HG03432 (cell line): ENCODE measurements around the gene AKAP8L.

ENCODE experiments used
- ATAC-seq: cut with Tn5 transposase; IDR thresholded peaks from one replicate; pipeline ENCODE4 v1.9.1; 2021; ENCODE audit warnings: mild to moderate bottlenecking, moderate library complexity; ENCODE audit not compliant: unreplicated experiment

The AKAP8L gene

DNA sequence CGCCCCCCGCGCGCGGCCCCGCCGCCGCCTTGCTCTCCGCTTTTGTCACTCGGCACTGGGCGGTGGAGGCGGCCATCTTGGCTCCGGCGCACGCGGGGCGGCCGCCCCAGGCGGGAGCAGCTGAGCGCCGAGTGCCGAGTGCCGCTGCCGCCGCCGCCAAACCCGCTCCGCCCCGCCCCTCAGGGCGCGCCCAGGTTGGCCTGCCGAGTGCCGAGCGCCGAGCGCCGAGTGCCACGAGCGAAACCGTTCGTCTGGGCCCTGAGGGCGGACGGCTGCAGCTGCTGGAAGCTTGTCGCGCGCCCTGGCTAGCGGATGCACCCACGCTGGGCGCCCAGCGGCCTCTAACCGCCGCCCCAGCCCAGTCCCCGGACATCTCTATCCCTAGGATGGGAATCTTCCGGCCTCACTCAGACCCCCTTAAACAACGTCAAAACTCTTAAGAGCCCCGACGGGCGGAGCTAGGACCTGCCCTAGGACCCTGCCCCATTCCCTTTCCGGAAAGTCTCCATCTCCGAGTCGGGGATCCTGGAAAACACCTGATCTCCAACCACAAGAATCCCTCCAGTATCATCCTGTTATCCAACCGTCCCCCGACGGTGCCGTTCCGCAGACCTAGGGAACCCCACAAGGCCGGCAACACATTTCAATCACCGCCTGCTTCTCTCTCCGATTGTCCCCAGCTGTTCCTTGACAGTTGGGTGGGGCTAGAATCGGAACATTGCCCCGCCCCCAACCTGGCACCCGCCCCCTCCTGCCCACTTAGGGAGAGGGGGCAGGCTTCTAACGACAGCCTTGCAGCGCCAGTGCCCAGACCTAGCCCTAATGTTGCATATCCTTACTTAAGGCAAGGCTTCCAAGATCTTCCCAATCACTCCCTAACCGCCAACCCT lies 14.1 kb upstream of the AKAP8L start:
- peak; percentile 81 for ATAC-seq

DNA sequence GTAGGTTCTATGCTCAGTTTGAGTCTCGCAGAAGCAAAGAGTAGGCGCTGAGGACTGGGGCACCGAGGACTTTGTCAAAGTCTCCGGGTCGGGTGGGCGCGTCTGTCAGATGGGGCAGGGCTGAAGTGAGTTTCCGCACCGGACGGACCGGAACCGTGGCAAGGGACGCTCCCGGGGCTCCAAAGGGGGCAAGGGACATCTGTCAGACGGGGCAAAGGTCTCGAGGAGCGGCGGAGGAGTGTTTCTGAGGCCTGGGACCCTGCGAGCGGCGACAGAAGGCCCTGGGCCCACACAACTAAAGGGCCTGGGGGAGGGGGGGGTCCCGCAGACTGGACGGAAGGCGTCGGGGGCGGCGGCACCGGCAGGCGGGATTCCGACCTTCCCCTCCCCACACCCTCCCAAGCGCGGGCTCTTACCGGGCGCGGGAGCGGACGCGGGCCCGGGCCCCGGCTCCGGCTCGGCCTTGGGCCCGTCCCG lies 13.3 kb upstream of the AKAP8L start:
- no peak for ATAC-seq

DNA sequence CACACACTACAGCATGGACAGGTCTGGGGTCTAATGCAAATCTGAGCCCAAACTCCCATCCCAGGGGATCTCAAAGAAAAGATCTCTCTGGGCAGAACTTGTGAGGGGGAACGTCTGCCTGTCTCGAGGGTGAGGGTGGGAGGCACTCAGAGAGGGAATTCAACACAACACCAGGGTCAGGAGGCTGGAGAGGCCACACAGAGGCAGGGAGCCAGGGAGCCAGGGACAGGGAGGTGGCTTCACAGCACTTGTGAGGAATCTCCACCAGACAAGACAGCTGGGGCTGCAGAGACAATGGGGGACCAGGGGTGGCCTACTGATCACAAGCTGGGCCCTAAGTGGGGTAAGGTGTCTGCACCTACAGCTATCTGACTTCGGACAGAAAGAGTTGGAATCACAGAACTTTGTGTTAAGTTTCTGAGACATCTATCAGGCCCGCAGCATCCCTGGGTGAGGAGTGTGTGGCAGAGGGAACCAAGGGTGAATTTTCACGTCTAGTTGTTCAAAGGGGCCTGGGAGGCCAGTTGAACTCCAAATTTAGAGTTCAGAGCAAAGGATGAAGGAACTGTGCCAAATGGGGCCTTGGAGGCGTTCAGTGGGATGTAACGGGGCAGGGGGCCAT lies 12.7 kb upstream of the AKAP8L start:
- no peak for ATAC-seq

DNA sequence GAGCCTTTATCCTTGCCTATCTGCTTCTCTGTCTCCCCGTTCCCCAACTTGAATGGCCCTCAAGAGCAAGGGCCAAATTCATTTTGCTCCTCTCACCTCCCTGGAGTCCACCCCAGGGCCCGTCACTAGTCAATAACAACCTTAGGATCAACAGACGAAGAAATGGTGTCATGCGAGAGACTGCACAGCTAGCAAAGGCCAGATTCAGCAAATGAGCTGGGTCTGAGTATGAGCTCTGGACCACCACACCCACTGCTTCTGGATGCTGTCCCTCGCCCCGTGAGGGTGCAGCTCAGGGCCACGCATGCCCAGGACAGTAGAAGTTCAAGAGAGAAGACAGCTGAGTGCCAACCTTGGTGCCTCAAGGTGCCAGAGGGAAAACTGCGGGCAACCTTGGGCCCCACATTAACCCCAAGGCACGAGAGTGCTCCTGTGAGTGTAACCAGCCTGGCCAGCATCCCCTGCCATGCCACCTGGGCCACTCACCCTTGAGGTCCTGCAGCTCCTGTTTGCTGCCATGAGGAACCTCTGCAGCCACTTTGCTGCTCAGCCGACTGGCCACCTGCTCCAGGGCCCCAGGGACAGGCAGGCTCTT lies 11.8 kb upstream of the AKAP8L start:
- no peak for ATAC-seq

DNA sequence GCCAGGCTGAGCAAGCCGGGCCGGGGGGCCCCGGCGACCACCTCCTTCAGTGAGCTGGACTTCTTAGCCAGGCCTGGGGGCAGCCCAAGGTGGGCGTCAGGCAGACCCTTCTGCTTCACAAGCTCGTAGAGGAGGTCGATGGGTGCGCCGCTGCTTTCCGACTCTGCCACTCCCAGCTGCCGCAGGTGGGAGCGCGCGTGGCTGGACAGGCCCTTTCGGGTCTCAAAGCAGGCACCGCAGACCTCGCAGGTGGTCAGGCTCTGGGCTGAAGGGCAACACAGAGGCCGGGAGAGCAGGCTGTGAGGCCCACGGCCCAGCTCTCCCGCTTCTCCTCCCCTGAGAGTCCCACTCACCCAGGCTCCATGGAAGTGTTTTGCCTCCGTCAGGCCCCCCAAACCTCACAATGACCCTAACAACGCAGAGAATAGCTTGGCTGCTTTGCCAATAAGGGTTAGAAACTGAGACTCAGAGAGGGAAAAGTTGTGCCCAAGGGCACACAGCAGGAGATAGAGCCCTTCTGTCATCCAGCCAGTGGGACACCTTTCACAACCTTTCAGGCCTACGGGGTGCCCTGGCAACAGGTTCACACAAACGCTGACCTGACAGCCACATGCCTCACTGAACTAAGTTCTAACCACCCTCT lies 11.2 kb upstream of the AKAP8L start:
- no peak for ATAC-seq

DNA sequence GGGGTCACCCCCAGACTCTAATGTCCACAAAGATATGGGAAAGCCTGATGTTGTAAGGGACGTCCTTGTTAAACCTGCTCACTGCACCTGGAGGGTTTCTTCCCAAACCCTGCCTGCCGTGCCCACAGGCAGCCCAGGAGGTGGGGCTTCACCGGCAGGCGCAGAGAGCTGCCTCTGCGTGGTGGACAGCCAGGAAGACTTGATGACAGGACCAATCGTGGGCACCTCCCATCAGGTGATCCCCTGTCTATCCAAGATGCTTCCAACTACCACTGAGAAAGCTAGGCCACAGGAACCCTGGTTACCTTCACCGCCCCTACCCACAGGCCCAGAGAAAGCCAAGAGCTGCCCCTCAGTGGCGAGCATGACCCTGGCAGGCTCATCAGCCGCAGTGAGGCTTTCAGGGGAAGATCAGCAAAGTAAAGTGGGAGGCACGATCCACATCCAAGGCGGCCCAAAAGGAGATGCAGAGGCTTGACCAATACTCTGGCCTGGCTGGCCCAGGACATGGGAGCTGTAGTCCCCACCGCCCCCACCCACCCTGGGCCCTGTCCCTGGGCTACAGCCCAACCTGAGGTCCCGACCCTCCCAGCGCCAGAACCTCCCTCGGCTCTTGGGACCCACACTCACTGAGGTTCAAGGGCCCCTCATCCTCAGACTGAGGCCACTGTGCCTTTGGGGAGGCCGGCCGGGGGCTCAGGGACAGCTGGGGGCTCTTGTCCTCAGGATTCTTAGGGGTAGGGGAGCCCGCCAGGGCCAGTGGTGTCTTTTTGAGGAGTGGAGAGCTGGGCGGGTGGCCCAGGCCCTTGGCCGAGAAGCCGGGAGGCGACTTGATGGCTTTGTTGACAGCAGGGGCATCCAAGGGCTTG lies 10.4 kb upstream of the AKAP8L start:
- ATAC-seq, result no peak

DNA sequence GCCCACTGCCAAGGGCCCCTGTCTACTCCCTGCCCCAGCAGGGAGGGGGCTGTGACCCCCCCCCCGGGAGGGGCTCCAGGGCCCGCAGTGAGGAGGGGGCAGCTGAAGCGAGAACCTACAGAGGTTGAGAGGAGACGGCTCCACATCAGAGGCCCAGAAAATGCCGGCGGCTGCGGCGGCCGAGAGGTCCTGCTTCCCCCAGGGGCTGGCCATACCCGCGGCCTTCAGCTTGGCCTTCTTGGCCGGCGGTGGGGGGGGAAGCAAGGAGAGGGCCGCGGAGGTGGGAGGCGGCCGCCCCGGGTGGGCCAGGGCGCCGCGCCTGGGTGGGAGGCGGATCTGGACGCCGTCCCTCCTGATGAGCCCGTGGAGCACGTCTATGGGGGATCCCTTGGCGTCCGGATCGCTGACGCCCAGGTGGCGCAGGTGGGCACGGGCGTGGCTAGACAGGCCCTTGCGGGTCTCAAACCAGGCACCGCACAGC lies 9.2 kb upstream of the AKAP8L start:
- no peak for ATAC-seq

DNA sequence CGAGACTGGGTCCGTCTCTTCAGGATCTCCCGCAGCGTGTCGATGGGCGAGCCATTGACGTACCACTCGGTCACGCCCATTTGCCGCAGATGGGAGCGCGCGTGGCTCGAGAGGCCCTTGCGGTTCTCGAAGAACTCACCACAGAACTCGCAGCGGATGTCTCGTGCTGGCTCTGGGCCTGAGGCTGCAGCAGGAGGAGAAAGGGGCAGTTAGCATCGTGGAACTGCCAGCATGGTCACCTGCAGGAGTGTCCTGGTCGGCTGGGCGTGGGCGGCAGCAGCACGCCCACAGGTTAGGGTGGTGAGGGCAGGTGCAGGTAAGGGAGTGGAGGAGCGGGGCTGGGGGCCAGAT lies 8.5 kb upstream of the AKAP8L start:
- ATAC-seq, result no peak

DNA sequence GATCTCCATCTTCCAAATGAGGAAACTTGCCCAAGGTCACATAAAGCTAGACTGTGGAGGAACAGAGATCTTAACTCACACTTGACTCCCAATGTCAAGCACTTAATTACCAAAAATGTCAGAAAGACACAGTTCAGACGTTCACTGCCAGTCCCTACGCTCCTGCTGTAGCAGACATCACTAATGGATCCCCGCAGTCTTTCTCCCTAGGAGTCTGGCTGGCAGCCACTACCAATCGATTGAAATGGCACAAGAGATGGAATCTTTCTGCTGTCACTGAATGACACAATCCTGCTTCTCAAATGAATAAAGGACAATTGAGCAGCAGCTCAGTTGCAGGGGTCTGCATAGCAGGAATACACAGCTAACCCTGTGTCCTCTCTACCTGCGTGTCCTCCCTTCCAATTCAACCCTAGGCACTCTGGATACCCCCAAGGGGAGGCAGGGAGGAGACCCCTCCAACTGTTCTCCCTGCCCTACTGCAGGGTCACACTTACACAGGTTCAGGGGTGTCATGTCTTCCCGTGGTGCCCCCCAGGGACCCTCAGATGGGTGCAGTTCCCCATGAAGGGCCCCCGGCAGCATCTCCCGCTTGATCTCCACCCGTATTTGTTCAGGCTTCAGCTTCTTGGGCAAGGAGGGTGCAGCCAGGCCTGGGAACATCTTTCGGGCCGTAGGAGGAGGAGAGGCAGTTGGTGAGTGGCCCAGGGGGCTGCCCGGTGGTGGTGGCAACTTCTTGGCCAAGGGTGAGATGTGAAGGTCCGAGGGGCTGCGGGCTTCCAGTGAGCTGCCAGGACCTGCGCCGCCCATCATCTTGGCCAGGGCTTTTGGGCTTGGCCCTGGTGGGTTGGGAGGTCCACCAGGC lies 7.9 kb upstream of the AKAP8L start:
- ATAC-seq, result no peak

DNA sequence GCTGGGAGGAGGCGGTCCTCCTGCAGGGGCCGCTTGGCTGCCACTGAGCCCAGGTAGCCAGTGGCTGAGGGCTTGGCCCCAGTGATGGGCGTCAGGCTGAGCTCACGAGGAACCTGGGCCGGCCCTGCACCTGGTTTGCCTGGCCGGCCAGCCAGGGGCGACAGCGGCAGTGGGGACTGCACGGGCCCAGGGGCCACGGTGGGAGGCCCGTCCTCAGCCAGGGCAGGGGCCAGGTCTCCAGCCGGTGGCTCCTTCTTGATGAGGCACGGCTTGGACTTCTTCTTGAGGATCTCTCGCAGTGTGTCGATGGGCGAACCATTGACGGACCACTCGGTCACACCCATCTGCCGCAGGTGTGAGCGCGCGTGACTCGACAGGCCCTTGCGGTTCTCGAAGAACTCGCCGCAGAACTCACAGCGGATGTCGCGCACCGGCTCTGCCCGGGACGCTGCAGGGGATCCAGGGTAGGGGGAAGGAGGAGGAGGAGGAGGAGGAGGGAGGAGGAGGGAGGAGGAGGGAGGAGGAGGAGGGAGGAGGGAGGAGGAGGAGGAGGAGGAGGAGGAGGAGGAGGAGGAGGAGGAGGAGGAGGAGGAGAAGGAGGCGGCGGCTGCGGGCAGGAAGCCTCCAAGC lies 6.6 kb upstream of the AKAP8L start:
- no peak for ATAC-seq

DNA sequence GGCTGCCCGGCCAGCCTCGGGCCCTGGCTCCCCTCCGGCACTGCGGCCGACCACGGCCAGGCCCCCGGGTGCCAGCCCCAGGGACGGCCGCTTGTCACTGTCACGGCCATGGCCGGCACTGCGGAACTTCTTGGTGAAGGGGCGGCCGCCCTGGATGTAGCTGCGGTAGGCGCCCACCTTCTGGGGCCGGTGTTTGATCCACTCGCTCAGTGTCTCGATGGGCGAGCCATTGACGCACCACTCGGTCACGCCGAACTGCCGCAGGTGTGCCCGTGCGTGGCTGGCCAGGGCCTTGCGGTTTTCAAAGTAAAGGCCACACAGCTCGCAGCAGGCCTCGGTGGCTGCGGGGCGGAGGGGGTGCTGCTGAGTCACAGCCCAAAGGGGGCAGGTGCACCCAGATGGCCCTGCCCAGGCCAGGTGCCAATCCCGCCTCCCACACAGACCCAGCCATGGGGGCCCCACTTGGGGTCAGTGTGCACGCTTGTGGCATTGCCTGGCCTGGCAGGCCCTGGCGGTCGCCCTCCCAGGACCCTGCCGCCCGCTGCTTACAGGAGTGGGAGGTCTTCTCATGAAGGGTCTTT lies 6.0 kb upstream of the AKAP8L start:
- ATAC-seq, result no peak

DNA sequence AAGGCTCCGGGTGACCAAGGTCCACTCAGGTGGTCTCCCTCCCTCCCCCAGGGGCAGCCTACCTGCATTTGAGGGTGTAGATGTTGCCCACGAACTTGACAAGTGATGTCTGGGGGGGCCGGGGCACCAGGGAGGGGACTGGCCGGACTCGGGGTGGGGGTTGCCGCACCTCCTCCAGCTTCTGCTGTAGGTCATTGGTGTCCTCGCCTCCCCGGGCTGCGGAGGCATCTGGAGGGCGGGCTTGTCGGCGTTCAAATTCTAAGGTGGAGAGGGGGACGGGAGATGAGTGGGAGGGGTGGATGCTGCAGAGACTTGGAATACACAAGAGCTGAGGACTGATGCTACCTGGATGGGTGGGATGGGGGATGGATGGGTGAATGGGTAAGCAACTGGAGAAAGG lies 5.3 kb upstream of the AKAP8L start:
- ATAC-seq, result no peak

DNA sequence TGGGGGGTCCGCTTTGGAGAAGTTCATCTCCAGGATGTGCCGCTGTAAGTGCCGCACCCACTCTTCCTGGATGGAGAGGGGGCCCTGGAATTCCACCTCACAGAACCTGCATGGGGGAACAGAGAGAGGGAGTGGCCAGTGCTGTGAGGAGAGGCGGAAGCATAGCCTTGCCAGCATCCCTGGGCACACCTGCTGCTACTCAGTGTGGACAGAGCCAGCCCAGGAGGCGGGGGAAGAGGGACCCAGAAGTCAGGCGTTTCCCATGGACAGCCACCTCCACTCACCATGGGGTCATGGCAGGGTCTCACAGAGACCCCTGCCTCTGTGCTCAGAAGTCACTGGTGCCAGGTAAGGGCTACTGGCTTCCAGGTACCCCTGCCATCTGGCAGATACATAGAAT lies 4.3 kb upstream of the AKAP8L start:
- no peak for ATAC-seq

DNA sequence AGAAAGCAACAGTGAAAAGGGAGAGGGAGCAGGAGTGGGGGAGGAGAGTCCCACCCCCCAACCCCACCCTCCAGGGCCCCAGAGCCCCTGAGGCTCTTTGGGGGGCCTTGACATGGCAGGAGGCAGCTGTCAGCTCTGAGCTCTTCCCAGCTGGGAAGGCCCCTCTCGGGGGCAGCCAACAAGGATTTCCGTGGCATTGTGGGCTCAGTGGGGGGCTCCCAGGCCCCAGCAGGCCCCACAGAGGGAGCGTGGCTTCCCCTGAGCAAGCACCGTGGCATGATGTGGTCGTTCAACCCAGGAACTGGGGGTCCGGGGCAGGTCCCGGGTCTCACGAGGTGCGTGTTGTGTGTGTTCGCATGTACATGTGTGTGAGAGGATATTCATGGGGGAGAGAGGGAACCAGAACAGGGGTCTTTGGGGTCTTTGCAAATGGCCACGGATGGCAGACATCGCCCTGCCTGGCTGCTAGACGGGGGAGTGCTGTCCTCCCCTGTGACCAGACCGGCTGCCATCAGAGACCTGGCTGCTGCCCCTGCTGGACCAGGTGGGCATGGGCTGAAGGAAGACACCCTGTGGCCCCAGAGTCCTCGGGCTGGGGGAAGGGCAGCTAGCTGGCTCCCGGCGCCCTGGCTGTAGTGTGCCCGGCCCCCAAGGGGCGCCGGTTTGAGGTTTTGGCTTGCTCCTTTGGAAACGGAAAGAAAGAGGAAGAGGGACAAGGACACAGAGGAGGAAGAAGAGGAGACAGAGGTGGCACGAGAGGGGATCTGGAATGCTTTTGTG lies 3.7 kb upstream of the AKAP8L start:
- ATAC-seq, result no peak

DNA sequence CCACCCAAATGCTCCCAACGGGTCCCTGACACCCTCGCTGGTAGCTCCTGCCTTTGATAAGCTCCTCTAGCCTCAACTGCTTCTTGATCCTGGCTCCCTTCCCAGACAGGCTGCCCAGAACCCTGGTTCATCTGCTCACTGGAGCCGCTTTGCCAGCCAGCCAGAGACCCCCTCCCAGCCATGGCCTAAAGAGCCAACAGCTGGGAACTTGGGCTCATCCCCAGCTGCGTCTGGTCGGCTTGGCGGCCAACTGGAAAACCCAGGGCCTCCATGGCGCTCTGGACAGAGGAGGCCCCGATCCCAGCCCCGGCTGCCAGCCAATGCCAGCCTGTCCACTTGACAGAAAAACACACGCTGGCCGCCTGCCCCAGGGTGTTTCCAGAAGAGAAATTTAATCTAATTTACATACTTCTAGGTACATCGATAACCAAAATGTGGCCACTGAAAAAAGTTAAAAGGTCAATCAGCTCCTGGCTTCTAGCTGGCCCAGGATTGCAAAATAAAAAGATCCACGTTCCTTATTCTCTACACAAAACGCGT lies 3.0 kb upstream of the AKAP8L start:
- no peak for ATAC-seq

DNA sequence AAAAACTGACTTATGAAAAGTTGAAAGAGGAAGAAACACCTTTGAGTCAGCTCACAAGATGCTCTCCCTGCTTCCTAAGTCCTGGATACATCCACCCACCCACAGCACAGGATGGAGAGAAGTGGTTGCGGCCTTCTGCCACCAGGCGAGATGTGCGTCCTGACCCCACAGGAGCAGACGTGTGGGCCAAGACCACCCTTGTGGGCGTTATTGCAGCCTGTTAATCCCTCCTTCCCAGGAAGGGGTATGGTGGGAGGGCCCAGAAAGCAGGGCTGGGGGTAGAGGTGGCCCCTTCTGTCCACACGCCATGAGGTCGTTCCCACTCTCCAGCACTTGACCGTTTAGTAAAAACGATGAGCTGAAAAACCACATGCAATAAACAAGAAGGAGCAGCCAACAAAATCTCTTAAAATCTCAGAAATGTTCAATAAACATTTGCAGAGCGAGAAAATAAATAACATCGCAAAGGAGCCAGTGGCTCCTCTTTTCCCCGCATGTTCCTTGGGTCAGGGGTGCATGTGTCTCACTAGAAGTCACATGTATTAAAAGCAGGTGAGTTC lies 2.4 kb upstream of the AKAP8L start:
- ATAC-seq, result no peak

DNA sequence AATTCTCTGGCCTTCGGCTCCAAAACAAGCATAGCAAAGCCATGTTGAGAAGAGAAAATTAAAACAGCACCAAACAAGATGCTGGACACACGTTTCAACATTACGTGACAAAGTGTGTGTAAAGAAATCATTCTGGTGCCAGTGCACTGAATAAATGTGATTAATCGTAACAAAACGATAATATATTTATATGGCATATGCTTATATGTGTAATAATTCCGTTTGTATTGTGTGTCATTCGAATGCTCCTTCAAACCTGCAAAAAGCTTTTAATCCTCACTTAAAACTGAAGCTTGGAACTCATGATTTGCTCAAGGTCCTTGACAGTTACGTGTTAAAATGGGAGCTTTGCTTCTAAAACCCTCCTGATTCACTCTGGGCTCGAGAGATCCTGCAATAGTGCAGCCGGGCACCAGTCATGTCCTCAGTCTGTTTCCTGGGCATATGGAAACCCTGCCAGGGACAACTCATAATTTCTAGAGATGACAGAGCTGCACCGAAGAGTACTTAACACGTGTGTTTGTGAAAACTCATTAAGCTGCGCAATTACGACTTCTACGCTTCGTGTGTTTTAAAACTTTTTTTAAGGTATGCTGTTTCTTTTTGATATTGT lies 731 bp upstream of the AKAP8L start:
- no peak for ATAC-seq
